NCI-H2227 treated with DMSO at 0.1 percent for 48 hours (cell line): ENCODE data around the gene DNAJB2.
"Not testable (repeated sequence)": the region's sequence is repeated elsewhere in the genome, so short reads cannot be mapped to it uniquely, and the experiment has no call there.

ENCODE experiments used
- DNase-seq: peaks from one replicate; lab custom pipeline; 2025; lab: John Stamatoyannopoulos, UW

The DNAJB2 gene

DNA sequence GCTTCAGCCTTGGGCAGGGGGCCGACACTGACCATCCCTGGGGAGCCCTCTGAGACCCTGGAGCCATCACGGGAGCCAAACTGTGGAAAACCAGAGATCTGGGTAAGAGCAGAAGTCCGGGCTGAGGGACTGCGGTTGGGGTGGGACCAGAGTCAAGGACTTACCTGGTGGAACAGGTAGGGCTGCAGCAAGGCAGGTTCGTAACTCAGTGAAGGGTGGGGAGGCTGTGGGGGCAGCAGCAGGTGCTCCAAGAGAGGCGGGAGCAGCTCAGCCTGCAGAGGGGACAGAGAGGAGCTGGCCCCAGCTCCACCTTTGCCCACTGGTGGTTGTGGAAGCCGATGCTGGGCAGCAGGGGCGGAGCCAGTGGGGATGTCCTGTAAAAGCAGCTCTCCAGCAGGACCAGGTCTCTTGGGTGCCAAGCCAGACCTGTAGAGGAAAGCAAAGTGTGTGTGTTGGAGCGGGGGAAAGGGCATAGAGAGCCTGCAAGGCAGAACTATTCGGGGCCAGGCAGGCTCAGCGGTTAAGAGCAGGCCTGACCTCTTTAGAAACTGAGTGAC, 23.3 kb downstream of the DNAJB2 start:
- no peak for DNase-seq

DNA sequence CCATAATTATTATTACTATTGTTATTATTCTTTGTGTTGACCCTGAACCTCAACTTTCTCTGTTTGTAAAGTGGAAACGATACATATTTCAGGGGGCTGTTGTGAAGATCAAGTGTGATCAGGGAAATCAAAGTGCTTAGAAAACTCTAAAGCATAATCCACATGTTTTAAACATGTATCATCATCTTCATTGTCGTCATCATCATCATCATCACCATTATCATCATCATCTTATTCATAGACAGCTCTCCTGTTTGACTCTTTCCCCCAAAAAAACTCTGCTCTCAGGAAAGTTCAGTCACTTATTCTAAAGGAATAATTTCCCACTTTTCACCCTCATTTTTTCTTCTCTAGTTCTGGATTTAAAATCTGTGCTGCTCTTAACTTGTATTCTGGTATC, 25.1 kb downstream of the DNAJB2 start:
- no peak for DNase-seq

DNA sequence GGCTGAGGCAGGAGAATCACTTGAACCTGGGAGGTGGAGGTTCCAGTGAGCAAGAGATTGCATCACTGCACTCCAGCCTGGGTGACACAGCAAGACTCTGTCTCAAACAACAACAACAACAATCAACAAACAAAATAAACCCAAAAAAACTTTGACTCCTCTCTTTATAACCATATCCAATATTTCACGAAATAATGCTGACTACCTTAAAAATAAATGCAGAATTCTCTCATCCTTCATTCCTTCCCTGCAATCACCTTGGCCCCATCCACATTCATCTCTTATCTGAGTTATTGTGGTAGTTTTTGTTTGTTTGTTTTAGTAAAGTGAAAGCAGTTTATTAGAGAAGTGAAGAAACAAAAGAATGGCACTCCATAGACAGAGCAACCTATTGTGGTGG, 26.9 kb downstream of the DNAJB2 start:
- no peak for DNase-seq

DNA sequence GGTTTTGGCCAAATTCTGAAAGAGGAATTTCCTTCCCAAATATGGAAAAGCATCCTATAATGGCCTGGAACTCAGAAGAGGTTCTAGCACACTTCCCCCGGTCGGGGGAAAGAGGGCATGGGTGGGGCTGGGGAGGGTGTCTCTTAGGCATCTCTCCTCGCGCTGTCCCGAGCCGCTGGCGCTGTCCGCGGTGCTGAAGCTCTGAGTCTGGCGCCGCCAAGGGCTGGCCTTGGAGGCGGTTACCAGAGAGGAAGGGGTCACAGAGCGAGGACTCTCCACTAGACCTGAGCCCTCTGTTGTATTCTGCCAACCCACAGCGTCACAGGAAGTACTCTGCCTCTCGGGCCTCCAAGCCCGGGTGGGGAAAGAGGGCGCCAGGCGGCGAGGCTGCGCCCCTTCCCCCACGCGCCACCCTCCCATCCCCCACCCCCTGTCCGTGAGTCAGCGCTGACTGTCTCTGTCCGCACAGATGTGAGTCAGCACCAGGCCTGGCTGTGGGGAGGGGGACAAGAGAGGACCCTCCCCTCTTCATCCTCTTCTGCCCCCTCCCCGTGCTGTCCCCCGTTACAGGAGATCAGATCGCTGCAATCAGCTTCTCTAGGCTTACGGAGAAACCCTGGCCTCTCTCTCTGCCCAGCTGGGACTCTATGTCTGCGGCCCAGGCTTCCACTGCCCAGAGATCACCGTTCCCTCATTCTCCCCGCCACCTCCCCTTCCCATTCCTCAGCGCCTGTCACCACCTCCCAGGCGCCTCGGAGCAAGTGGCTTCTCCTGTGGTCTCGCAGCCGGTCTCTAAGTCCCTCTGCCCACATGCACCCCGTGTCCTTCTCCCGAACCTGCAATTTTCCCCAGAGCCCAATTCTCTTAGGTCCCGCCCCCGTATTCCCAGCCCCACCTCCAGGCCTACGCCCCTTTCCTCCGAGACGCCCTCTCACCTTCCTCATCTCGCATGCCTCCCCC, 29.3 kb downstream of the DNAJB2 start:
- peak; percentile 53 for DNase-seq

DNA sequence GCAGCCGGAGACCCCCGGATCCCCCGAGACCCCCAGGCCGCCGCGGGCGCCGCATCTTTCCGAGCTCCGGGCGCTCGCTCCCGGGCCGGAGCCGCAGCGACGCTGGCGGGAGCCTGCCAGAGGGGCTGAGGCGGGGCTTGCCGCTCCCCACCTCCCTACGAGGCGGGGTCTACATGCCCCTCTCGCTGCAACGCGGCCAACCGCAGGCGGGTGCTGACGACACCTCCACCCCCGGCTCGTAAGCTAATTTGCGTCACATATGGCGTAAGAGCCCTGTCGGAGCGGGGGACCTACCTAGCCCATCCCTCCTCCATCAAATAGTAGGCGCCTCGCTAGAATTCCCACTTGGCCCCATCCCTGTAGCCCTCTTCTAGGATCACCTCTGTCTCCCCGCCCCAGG, 30.1 kb downstream of the DNAJB2 start, which contains the start of gene PTPRN:
Gene PTPRN, minus strand, starts transcription at position 124 of the 400 bp plus-strand sequence. Its CDS starts 69 bp downstream, at position 55.
- DNase-seq = peak; percentile 85

DNA sequence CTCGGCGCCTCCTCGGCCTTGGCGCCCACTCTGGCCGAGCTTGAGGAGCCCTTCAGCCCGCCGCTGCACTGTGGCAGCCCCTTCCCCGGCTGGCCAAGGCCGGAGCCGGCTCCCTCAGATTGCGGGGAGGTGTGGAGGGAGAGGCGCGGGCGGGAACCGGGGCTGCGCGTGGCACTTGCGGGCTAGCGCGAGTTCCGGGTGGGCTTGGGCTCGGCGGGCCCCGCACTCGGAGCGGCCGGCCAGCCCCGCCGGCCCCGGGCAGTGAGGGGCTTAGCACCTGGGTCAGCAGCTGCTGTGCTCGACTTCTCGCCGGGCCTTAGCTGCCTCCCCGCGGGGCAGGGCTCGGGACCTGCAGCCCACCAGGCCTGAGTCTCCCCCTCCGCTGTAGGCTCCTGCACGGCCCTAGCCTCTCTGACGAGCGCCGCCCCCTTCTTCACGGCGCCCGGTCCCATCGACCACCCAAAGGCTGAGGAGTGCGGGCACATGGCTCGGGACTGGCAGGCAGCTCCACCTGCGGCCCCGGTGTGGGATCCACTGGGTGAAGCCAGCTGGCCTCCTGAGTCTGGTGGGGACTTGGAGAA, 33.6 kb downstream of the DNAJB2 start:
- not testable (repeated sequence) for DNase-seq

DNA sequence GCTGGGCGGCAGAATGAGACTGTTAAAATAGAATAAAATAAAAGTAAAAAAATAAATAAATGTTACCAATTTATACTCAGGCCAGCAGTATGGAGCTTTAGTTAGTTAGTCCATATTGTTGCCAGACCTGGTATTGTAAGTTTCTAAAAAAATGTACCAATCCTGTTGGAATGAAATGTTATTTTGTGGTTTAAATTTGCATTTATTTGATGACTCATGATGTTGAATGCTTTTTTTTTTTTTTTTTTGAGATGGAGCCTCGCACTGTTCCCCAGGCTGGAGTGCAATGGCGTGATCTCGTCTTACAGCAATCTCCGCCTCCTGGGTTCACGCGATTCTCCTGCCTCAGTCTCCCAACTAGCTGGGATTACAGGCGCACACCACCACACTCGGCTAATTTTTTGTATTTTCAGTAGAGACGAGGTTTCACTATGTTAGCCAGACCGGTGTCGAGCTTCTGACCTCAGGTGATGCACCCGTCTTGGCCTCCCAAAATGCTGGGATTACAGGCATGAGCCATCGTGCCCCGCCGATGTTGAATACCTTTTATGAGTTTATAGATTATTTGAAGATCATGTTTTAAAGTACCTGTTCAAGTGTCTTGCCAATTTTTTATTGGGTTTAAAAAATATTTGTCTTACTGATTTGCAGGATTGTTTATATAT, 35.8 kb downstream of the DNAJB2 start:
- no peak for DNase-seq

DNA sequence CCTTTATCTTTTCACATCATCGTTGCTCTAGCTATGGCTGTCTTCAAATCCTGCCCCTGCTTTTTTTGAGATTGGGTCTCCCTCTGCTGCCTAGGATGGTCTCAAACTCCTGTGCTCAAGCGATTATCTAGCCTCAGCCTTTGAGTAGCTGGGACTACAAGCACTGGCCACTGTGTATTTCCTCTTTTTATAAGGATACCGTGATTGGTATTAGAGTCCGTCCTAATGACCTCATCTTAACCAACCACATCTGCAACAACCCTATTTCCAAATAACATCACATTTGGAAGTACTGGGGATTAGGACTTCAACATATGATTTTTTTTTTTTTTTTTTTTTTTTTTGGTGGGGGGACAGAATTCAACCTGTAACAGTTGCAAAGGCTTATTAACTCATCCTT, 44.3 kb downstream of the DNAJB2 start:
- no peak for DNase-seq

DNA sequence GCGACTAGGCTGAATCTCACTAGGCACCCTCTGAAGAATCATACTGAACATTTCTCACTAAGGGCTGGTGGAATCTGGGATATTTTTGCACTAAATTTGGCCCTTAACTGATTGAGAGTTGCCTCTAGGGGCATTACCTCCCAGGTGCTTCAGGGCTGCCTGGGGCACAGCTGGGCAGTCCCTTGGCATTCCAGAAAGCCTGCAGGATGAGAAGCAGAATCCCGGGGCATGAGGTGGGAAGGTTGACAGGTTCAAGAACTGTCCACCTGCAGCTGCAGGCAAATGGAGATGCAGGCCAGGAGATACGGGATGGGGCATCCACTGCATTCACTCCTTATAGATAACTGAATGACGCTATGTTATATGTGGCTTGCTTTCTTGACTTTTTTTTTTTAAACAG, 46.0 kb downstream of the DNAJB2 start:
- no peak for DNase-seq

DNA sequence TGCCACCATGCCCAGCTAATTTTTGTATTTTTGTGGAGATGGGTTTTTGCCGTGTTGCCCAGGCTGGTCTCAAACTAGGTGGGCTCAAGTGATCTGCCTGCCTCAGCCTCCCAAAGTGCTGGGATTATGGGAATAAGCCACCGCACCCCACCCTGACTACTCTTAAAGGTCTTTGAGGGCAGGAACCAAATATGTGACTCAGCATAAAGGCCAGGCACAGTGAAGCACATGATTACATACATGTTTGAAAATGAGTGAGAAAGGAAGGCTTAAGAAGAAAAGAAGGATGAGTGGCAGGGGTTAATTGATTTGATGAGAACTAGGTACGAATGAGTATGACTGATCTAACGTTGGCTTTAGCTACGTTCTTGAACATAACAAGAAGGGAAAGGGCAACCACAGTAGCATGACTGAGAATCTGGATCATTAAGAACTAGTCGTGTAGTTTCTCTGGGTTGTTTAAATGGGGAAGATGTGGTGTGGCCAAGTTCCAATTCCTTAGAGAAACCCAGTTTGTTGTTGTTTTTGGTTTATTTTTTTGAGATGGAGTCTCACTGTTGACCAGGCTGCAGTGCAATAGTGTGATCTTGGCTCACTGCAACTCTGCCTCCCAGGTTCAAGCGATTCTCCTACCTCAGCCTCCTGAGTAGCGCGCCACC, 46.6 kb downstream of the DNAJB2 start:
- no peak for DNase-seq

DNA sequence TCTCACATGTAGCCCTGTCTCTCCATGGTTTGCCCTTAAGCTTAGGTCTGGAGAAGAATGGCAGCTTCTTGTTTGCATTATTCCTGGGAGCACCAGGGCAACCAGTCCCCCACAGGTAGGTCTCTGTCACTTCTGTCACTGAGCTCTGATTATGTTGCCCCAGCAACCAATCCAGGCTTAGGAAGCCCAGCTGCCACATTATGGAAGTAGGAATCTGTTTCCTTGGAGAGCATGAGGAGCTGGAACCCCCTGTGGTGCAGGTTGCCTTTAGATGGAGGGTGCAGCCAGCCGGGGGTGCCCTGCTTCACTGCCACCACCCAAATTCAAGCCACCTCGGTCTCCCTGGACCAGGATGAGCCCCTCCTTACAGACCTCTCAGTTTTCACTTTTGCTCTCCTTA, 48.6 kb downstream of the DNAJB2 start:
- no peak for DNase-seq

DNA sequence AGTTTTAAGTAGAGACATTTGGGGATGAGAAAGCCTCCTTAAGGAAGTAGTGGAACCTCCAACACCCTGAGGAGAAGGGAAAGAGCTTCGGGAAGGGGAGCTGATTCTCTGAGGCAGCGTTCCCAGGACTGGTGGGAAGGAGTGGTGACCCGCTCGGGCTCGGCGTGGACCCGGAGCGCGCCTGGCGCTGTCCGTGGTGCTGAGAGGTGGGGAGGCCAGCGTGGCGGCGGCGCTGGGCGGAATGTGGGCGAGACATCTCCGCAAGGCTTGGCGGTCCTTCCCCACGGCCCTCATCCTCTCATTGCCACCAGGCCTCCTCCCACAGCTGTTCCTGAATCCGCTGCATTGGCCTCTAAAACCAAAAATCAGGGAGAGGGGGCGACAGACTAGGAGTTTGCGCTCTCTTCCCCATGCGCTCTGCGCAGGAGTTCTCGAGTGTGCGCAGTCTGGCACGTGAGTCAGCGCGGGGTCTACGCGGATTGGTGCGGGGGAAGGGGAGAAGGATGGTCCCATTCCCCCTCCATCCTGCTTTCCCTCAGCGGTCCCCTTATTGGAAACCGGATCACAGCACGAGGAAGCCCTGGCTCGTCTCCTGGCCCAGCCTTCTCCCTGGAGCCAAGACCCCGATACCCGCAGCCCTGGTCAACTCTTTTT, 52.5 kb downstream of the DNAJB2 start:
- DNase-seq = no peak

DNA sequence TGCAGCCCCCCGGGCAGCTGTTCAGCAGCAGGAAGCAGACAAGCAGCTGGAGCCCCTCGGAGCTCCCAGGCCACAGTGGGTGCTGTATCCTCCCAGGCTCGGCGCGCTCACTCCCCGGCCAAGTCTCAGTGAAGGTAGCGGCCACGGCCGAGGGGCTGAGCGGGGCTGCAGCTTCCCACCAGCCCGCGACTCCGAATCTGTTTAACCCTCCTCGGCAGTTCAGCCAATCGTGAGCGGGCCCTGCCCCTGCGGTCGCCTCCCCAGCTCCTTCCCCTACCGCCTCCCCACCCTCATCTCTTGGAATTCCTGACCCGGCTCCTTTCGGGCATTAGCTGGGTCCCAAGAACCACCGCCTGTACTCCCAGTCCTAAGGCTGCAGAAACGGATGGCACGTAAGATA, 53.4 kb downstream of the DNAJB2 start, which contains the start of gene RESP18:
Gene RESP18, minus strand, starts transcription at position 203 of the 400 bp plus-strand sequence.
- DNase-seq = no peak

DNA sequence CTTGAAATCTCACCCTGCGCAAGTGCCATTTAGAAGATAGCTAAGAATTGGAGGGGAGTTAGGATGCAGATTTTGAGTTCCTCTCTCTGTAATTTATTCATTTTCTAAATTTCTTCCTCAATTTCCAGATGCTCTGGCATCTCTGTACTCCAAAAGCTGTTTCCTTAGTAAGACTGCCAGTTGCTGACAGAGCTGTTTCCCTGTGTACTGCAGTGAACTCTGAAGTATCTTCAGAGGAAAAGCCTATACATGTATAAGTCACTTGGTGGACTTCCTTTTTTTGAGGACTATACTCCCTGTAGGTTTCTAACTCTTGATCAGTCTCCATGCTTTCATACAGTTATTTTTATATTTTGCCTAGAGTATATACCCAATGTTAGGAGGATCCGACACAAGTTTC, 54.9 kb downstream of the DNAJB2 start:
- DNase-seq = no peak

DNA sequence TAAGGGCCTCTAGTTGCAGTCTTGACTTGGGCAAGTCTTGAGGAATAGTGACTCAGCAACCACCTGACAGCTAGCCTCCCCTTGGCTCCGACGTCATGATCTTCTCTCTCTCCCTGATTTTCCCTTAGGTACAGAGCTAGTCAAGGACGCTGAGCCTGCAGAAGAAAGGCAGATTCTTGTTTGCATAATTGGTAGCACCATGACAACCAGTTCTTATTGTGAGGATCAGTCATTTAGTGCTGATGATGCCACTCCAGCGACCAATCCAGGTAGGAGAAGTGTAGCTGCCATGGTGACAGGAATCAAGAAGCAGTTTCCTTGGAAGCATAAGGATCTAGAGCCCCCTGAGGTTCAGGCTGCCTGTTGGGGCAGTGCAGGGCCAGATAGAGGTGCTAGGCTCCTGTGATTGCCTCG, 56.2 kb downstream of the DNAJB2 start:
- peak; percentile 77 for DNase-seq
